ENCODE results near the gene MICB.
"Not testable (repeated sequence)": the region's sequence is repeated elsewhere in the genome, so short reads cannot be mapped to it uniquely, and the experiment has no call there.

MICB gene

GRCh38 chr6:31474871-31475286 lies 23.1 kb upstream of the MICB start:
- no peak for DNase-seq (ENCODE audit: low read depth)

- no peak for DNase-seq (ENCODE audit: low read depth)
These were observed 21.3 kb upstream of the MICB start for GRCh38 chr6:31476515-31477139.

- DNase-seq (ENCODE audit: low read depth) = no peak
These were observed 20.4 kb upstream of the MICB start for GRCh38 chr6:31477521-31477920.

- DNase-seq (ENCODE audit: low read depth) = no peak
These were observed 19.6 kb upstream of the MICB start for GRCh38 chr6:31478186-31478950.

GRCh38 chr6:31479151-31479932 lies 18.6 kb upstream of the MICB start:
- no peak for DNase-seq (ENCODE audit: low read depth)

GRCh38 chr6:31479933-31480535 lies 17.9 kb upstream of the MICB start:
- DNase-seq (ENCODE audit: low read depth) = no peak

- DNase-seq (ENCODE audit: low read depth) = no peak
These were observed 17.4 kb upstream of the MICB start for GRCh38 chr6:31480574-31480973.

- no peak for DNase-seq (ENCODE audit: low read depth)
These were observed 14.6 kb upstream of the MICB start for GRCh38 chr6:31483392-31483791.

- no peak for DNase-seq (ENCODE audit: low read depth)
These were observed 12.9 kb upstream of the MICB start for GRCh38 chr6:31485055-31485454.

- DNase-seq (ENCODE audit: low read depth) = not testable (repeated sequence)
These were observed 11.7 kb upstream of the MICB start for GRCh38 chr6:31486065-31486837.

- not testable (repeated sequence) for DNase-seq (ENCODE audit: low read depth)
These were observed 10.3 kb upstream of the MICB start for GRCh38 chr6:31487674-31488073.

- no peak for DNase-seq (ENCODE audit: low read depth)
These were observed 8.9 kb upstream of the MICB start for GRCh38 chr6:31489086-31489485.

- DNase-seq (ENCODE audit: low read depth) = no peak
These were observed 7.7 kb upstream of the MICB start for GRCh38 chr6:31490115-31490873.

GRCh38 chr6:31493550-31493874 lies 4.4 kb upstream of the MICB start:
- DNase-seq (ENCODE audit: low read depth) = not testable (repeated sequence)

- peak; percentile 68 for DNase-seq (ENCODE audit: low read depth)
These were observed 3.9 kb upstream of the MICB start for GRCh38 chr6:31493875-31494694.

GRCh38 chr6:31495580-31495979 lies 2.4 kb upstream of the MICB start:
- DNase-seq (ENCODE audit: low read depth) = no peak

GRCh38 chr6:31496826-31497225 lies 1.1 kb upstream of the MICB start:
- DNase-seq (ENCODE audit: low read depth) = not testable (repeated sequence)

- no peak for DNase-seq (ENCODE audit: low read depth)
These were observed 803 bp downstream of the MICB start for GRCh38 chr6:31498748-31499147.

GRCh38 chr6:31499648-31500047 lies 1.7 kb downstream of the MICB start:
- DNase-seq (ENCODE audit: low read depth) = not testable (repeated sequence)

- no peak for DNase-seq (ENCODE audit: low read depth)
These were observed 4.6 kb downstream of the MICB start for GRCh38 chr6:31502586-31502985.

Data from activated gamma-delta T cell treated with anti-CD3 and anti-CD28 coated beads, Interleukin-2, amount 50 U/mL, for 16 hours (primary cell).